ENCODE measurements around the gene NUP50. TPM values are rescaled to one million over a fixed set of nuclear protein-coding genes. Genes with fewer than 3 reads are reported as not detected.

The NUP50 gene
- total RNA-seq, 1 donor from 2014 or later = 79.0 TPM

GRCh38 chr22:45172881-45173585 lies 9.3 kb downstream of the NUP50 start:
- no peak for TF ChIP-seq CTCF (IDR thresholded peaks at IDR 0.05; ENCODE audit: partially characterized antibody, unreplicated experiment)
- no peaks in the 10 kb centered on the region for H3K4me1 Mint-ChIP-seq (ENCODE audit: low read depth, unreplicated experiment)
- peaks cover 4% of the 10 kb centered on the region for H3K36me3 Mint-ChIP-seq (ENCODE audit: unreplicated experiment)
- no peak overlapping the region for H3K4me3 Mint-ChIP-seq (ENCODE audit: unreplicated experiment)
- peaks cover 1% of the 10 kb centered on the region for H3K27me3 Mint-ChIP-seq (ENCODE audit: unreplicated experiment)
- H3K9me3 Mint-ChIP-seq (ENCODE audit: unreplicated experiment) = peaks cover 2% of the 10 kb centered on the region
- no peak for DNase-seq
- no peak overlapping the region for H3K27ac Mint-ChIP-seq (ENCODE audit: unreplicated experiment)

DNA sequence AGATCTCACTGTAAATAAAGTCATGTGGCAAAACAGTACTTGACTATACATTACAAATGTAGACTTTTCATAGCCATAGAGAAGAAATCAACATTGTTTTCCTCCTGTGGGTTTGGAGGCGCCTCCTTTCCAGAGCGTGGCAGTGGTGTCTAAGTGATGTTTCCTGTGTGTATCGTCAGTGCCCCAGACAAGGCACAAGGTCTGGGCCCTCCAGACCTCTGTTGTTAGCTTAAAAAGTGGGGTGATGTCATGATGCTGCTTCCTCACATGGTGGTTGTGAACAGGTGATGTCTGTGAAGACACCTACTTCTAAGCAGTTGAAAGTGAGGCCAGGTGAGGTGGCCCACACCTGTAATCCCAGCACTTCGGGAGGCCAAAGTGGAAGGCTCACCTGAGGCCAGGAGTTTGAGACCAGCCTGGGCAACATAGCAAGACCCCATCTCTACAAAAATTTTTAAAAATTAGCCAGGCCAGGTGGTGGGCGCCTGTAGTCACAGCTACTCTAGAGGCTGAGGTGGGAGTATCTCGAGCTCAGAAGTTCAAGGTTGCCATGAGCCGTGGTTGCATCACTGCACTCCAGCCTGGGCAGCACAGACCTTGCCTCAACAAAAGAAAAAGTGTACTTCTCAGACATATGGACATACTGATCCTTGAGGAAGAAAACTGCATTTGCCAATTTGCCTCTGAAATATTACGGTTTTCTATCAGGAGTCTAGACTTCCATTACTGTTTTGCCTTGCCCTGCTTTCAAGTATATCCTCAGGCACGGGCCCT lies 15.7 kb downstream of the NUP50 start:
- Mint-ChIP-seq H3K27ac (ENCODE audit: unreplicated experiment) (no peak overlapping the region), H3K4me3 (ENCODE audit: unreplicated experiment) (no peak overlapping the region)

DNA sequence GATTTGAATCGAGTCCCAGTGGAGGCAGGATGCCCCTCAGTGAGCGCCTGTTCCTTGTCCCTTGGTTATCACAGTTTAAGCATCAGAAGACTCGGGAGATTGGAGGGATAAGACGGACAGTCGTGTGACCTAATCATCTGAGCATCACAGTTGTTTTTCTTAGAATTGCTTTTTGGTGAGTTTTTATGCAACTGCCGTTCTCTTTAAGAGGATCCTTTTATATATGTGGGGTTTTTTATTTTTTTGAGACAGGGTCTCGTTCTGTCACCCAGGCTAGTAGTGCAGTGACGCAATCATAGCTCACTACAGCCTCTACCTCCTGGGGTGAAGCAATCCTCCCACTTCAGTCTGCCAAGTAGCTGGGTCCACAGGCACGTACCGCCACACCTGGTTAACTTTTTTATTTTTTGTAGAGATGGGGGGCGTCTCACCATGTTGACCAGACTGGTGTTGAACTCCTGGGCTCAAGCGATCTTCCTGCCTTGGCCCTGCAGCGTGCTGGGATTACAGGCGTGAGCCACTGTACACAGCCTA lies 16.5 kb downstream of the NUP50 start:
- Mint-ChIP-seq H3K27ac (ENCODE audit: unreplicated experiment) (no peak overlapping the region), H3K27me3 (ENCODE audit: unreplicated experiment) (peaks cover 2% of the 10 kb centered on the region), H3K9me3 (ENCODE audit: unreplicated experiment) (peaks cover 4% of the 10 kb centered on the region), H3K4me1 (ENCODE audit: low read depth, unreplicated experiment) (peaks cover 1% of the 10 kb centered on the region), H3K36me3 (ENCODE audit: unreplicated experiment) (peaks cover 4% of the 10 kb centered on the region), H3K4me3 (ENCODE audit: unreplicated experiment) (no peak overlapping the region)
- TF ChIP-seq CTCF (IDR thresholded peaks at IDR 0.05; ENCODE audit: partially characterized antibody, unreplicated experiment) = no peak
- DNase-seq = no peak

More for the DNA sequence above, 15.7 kb downstream of the NUP50 start:
- Mint-ChIP-seq H3K36me3 (ENCODE audit: unreplicated experiment) (peaks cover 4% of the 10 kb centered on the region), H3K9me3 (ENCODE audit: unreplicated experiment) (peaks cover 4% of the 10 kb centered on the region), H3K27me3 (ENCODE audit: unreplicated experiment) (peaks cover 2% of the 10 kb centered on the region), H3K4me1 (ENCODE audit: low read depth, unreplicated experiment) (peaks cover 1% of the 10 kb centered on the region)
- DNase-seq = no peak
- TF ChIP-seq CTCF (IDR thresholded peaks at IDR 0.05; ENCODE audit: partially characterized antibody, unreplicated experiment) = no peak

GRCh38 chr22:45181240-45181639 lies 17.5 kb downstream of the NUP50 start:
- H3K4me3 Mint-ChIP-seq (ENCODE audit: unreplicated experiment) = no peak overlapping the region
- no peak for DNase-seq
- H3K27ac Mint-ChIP-seq (ENCODE audit: unreplicated experiment) = no peak overlapping the region
- peaks cover 4% of the 10 kb centered on the region for H3K36me3 Mint-ChIP-seq (ENCODE audit: unreplicated experiment)
- peaks cover 1% of the 10 kb centered on the region for H3K4me1 Mint-ChIP-seq (ENCODE audit: low read depth, unreplicated experiment)
- TF ChIP-seq CTCF (IDR thresholded peaks at IDR 0.05; ENCODE audit: partially characterized antibody, unreplicated experiment) = no peak
- H3K27me3 Mint-ChIP-seq (ENCODE audit: unreplicated experiment) = peaks cover 2% of the 10 kb centered on the region
- H3K9me3 Mint-ChIP-seq (ENCODE audit: unreplicated experiment) = peaks cover 4% of the 10 kb centered on the region

- Mint-ChIP-seq H3K9me3 (ENCODE audit: unreplicated experiment) (peaks cover 4% of the 10 kb centered on the region), H3K27ac (ENCODE audit: unreplicated experiment) (no peak overlapping the region), H3K36me3 (ENCODE audit: unreplicated experiment) (peaks cover 4% of the 10 kb centered on the region), H3K27me3 (ENCODE audit: unreplicated experiment) (peaks cover 2% of the 10 kb centered on the region), H3K4me3 (ENCODE audit: unreplicated experiment) (no peak overlapping the region), H3K4me1 (ENCODE audit: low read depth, unreplicated experiment) (peaks cover 1% of the 10 kb centered on the region)
- no peak for TF ChIP-seq CTCF (IDR thresholded peaks at IDR 0.05; ENCODE audit: partially characterized antibody, unreplicated experiment)
- DNase-seq = no peak
Measured at GRCh38 chr22:45181766-45182165, 18.0 kb downstream of the NUP50 start.
